HEK293 (cell line): Measurements from ENCODE around the gene CLCN3.

Experiments
- GLIS2 ChIP-seq: fragments of 450-650 bp; formaldehyde crosslinking; IDR thresholded peaks from 2 replicates; pipeline ENCODE4 v1.5.1; 2016; ENCODE audit warnings: missing biosample characterization, missing genetic modification characterization
- YY1 ChIP-seq: fragments of 450-650 bp; formaldehyde crosslinking; IDR thresholded peaks from 2 replicates; pipeline ENCODE4 v1.5.1; 2018; ENCODE audit warnings: missing biosample characterization, missing genetic modification characterization
- ZBTB7A ChIP-seq: fragments of 450-650 bp; formaldehyde crosslinking; IDR thresholded peaks from 2 replicates; pipeline ENCODE4 v1.5.1; 2016; ENCODE audit warnings: low read depth, missing biosample characterization, missing genetic modification characterization
- ZBTB8A ChIP-seq: fragments of 450-650 bp; formaldehyde crosslinking; IDR thresholded peaks from 2 replicates; pipeline ENCODE4 v1.5.1; 2016; ENCODE audit warnings: missing biosample characterization, missing genetic modification characterization
- ZNF274 ChIP-seq, 2 experiments: fragments of 200-500 bp in 1 of 2; fragments of 450-650 bp in 1 of 2; sonication (Bioruptor generic) in 1 of 2; formaldehyde crosslinking in 1 of 2; IDR thresholded peaks; 2 replicates each; pipeline versions ENCODE4 v1.5.1 to v1.6.1; 2014 to 2016; ENCODE audit warnings: borderline replicate concordance in 1 of 2, inconsistent platforms in 1 of 2, low read length in 1 of 2, missing biosample characterization in 1 of 2, missing genetic modification characterization in 1 of 2
- ZNF624 ChIP-seq: fragments of 450-650 bp; formaldehyde crosslinking; IDR thresholded peaks from 2 replicates; pipeline ENCODE4 v1.5.1; 2017; ENCODE audit warnings: missing biosample characterization, missing genetic modification characterization
- ZNF626 ChIP-seq: fragments of 450-650 bp; sonication (Bioruptor Pico); formaldehyde crosslinking; IDR thresholded peaks from 2 replicates; pipeline ENCODE4 v1.5.1; 2018; ENCODE audit warnings: missing biosample characterization, missing genetic modification characterization, inconsistent platforms
- TF ChIP-seq, protein P1 (sequence below): fragments of 450-650 bp; formaldehyde crosslinking; IDR thresholded peaks from 2 replicates; pipeline ENCODE4 v1.5.1; 2016; ENCODE audit warnings: missing biosample characterization, missing genetic modification characterization
- TF ChIP-seq, protein P2 (sequence below): fragments of 450-650 bp; formaldehyde crosslinking; IDR thresholded peaks from 2 replicates; pipeline ENCODE4 v1.5.1; 2017; ENCODE audit warnings: missing biosample characterization, mild to moderate bottlenecking, missing genetic modification characterization, moderate library complexity
- TF ChIP-seq, protein P3 (sequence below): fragments of 450-650 bp; formaldehyde crosslinking; IDR thresholded peaks from 2 replicates; pipeline ENCODE4 v1.5.1; 2016; ENCODE audit warnings: missing biosample characterization, missing genetic modification characterization

DNA sequence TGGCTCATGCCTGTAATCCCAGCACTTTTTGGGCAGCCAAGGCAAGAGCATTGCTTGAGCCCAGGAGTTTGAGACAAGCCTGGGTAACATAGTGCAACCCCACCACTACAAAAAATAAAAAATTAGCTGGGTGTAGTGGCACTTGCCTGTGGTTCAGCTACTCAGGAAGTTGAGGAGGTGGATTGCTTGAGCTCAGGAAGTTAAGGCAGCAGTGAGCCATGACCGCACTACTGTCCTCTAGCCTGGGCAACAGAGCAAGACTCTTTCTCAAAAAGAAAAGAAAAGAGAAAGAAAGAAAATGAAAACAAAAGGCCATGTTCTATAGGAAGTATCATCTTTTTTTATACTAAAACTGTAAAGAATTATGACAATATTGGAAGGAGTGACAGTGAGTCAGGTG lies 46.5 kb upstream of the CLCN3 start:
- TF ChIP-seq, protein P1, sequence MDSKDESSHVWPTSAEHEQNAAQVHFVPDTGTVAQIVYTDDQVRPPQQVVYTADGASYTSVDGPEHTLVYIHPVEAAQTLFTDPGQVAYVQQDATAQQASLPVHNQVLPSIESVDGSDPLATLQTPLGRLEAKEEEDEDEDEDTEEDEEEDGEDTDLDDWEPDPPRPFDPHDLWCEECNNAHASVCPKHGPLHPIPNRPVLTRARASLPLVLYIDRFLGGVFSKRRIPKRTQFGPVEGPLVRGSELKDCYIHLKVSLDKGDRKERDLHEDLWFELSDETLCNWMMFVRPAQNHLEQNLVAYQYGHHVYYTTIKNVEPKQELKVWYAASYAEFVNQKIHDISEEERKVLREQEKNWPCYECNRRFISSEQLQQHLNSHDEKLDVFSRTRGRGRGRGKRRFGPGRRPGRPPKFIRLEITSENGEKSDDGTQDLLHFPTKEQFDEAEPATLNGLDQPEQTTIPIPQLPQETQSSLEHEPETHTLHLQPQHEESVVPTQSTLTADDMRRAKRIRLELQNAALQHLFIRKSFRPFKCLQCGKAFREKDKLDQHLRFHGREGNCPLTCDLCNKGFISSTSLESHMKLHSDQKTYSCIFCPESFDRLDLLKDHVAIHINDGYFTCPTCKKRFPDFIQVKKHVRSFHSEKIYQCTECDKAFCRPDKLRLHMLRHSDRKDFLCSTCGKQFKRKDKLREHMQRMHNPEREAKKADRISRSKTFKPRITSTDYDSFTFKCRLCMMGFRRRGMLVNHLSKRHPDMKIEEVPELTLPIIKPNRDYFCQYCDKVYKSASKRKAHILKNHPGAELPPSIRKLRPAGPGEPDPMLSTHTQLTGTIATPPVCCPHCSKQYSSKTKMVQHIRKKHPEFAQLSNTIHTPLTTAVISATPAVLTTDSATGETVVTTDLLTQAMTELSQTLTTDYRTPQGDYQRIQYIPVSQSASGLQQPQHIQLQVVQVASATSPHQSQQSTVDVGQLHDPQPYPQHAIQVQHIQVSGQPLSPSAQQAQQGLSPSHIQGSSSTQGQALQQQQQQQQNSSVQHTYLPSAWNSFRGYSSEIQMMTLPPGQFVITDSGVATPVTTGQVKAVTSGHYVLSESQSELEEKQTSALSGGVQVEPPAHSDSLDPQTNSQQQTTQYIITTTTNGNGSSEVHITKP (tag by site-specific recombination): no peak
- TF ChIP-seq ZNF624 (tag by site-specific recombination) (no peak), GLIS2 (tag by site-specific recombination) (no peak), ZNF274 (IDR thresholded peaks at IDR 0.05; ENCODE audit: low read length) (no peak), ZNF274 (tag by site-specific recombination; IDR thresholded peaks at IDR 0.05; ENCODE audit: borderline replicate concordance) (no peak), YY1 (tag by site-specific recombination) (no peak), ZBTB8A (no peak), ZBTB7A (tag by site-specific recombination) (no peak), ZNF626 (tag by site-specific recombination) (no peak)
- TF ChIP-seq, protein P2, sequence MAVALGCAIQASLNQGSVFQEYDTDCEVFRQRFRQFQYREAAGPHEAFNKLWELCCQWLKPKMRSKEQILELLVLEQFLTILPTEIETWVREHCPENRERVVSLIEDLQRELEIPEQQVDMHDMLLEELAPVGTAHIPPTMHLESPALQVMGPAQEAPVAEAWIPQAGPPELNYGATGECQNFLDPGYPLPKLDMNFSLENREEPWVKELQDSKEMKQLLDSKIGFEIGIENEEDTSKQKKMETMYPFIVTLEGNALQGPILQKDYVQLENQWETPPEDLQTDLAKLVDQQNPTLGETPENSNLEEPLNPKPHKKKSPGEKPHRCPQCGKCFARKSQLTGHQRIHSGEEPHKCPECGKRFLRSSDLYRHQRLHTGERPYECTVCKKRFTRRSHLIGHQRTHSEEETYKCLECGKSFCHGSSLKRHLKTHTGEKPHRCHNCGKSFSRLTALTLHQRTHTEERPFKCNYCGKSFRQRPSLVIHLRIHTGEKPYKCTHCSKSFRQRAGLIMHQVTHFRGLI (tag by site-specific recombination): no peak
- TF ChIP-seq, protein P3, sequence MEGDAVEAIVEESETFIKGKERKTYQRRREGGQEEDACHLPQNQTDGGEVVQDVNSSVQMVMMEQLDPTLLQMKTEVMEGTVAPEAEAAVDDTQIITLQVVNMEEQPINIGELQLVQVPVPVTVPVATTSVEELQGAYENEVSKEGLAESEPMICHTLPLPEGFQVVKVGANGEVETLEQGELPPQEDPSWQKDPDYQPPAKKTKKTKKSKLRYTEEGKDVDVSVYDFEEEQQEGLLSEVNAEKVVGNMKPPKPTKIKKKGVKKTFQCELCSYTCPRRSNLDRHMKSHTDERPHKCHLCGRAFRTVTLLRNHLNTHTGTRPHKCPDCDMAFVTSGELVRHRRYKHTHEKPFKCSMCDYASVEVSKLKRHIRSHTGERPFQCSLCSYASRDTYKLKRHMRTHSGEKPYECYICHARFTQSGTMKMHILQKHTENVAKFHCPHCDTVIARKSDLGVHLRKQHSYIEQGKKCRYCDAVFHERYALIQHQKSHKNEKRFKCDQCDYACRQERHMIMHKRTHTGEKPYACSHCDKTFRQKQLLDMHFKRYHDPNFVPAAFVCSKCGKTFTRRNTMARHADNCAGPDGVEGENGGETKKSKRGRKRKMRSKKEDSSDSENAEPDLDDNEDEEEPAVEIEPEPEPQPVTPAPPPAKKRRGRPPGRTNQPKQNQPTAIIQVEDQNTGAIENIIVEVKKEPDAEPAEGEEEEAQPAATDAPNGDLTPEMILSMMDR (tag by site-specific recombination): no peak
